NT2/D1 (cell line): Measurements from ENCODE around the gene ARID4B.

ENCODE experiments used
- SUZ12 ChIP-seq: IDR thresholded peaks from 2 replicates; pipeline ENCODE4 v1.6.1; 2011; ENCODE audit not compliant: insufficient read length, insufficient read depth; ENCODE audit errors: extremely low read depth
- ZNF274 ChIP-seq: IDR thresholded peaks from 2 replicates; pipeline ENCODE4 v1.6.1; 2011; ENCODE audit warnings: mild to moderate bottlenecking, low read depth, low read length

DNA sequence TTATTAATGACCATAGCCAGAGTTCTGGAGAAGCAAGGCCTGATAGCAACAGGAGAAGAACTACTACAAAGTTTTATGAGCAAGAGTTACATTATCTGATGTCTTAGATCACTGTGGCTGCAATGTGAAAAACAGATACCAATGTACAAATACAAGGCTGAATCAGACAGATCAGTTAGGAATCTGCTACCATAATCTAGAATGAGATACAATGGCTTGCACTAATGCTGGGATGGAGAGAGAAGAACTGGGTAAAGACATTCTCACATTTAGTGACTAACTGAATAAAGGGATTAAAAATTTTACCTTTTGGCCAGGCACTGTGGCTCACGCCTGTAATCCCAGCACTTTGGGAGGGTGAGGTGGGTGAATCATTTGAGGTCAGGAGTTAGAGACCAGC lies 41.3 kb downstream of the ARID4B start:
- TF ChIP-seq SUZ12 (no peak), ZNF274 (no peak)
